SH-SY5Y (cell line): Measurements from ENCODE around the gene LMOD2.

Source experiments
- GATA2 ChIP-seq: IDR thresholded peaks from 2 replicates; pipeline ENCODE4 v1.6.1; 2011; ENCODE audit warnings: mild to moderate bottlenecking, low read depth, low read length
- GATA3 ChIP-seq: IDR thresholded peaks from 2 replicates; pipeline ENCODE4 v1.6.1; 2011; ENCODE audit warnings: low read depth, mild to moderate bottlenecking, low read length, moderate library complexity

DNA sequence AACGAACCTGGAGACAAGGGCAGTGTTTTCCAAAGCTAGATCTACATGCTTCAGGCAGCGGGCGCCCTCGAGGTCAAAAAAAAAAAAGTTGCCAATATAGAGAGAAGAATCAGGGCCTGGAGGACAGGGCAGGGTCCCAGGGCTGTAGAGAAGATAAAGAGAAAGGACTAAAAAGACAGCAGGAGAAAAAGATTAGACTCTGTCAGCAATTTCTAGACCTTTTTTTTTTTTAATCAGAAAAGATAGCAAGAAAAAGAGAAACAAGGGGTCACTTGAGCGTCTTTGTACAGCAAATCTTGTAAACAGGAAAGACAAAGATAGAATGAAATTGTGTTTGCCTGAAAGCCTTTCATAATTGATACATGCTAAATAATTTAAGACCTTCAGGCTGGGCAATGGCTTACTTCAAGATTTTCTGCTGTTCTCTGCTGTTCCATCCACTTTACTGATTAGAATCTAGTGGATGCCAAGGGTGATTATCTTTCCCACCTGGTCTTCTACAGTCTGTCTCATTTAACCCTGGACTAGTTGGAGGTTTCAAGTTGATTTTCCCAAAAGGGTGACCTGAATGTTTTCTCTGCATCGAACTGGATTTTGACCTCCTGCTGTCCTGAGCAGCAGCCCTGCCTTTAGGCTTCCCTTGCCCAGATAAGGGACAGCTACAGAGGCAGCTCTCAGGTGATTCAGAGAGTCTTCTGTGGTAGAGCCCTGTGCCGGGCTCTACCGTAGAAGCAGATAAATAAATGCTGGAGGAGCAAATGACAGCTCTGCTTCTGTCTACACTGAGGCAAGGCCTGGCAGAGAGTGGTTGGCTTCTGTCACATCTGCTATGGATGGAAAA is 5.1 kb downstream of the LMOD2 start:
- peak; percentile 46 for TF ChIP-seq GATA2
- TF ChIP-seq GATA3, result no peak
